HepG2 (cell line): Measurements from ENCODE around the gene OR51A7. TPM values are rescaled to one million over a fixed set of nuclear protein-coding genes. Genes with fewer than 3 reads are reported as not detected.
A peak's percentile ranks its signal among the peaks of the same experiment; 100 is the strongest.

Source experiments
- ATAC-seq: fragments of 200-7000 bp; cut with Tn5 transposase; 3 replicates; pipeline ENCODE4 v1.9.1; 2020; ENCODE audit warnings: mild to moderate bottlenecking, moderate library complexity
- BruUV-seq: library from RNA; stranded (reverse); fragments of 400-500 nt; replicated peaks from 2 replicates; lab custom pipeline; 2021; lab: Mats Ljungman, UMichigan
- CTCF ChIA-PET: fragments of 300-600 bp; formaldehyde crosslinking; extraction: SDS; loops from one replicate; lab custom pipeline; 2021; ENCODE audit warnings: low total read pairs, inconsistent platforms, low intra/inter-chr PET ratio; lab: Yijun Ruan, JAX
- POLR2A ChIA-PET: fragments of 350-600 bp; sonication (Branson Sonifier 250); formaldehyde crosslinking; loops from one replicate; lab custom pipeline; 2020; ENCODE audit warnings: antibody characterized with exemption, inconsistent platforms; lab: Yijun Ruan, JAX
- DNase-seq: peaks from one replicate; pipeline ENCODE4 v3.0.0-alpha.2; 2015; ENCODE audit warnings: low spot score
- FAIRE-seq: peaks from 3 replicates; lab custom pipeline; 2011; peaks lifted over from hg19 to GRCh38; lab: Jason Lieb, UNC
- H2AFZ ChIP-seq: one replicate; pipeline ENCODE4 v1.6.1; 2011; ENCODE audit warnings: low read length, inconsistent platforms
- H3K27ac ChIP-seq: fragments of 300-600 bp; 3 replicates; pipeline ENCODE4 v1.8.0; 2011; ENCODE audit warnings: mixed run types, mild to moderate bottlenecking, mixed read lengths, low read length, inconsistent platforms; ENCODE audit not compliant: insufficient read depth; ENCODE audit errors: extremely low read length
- H3K27me3 ChIP-seq, 2 experiments: fragments of 200-600 bp in 1 of 2; 2 replicates in 1 of 2; 3 replicates in 1 of 2; pipeline versions ENCODE4 v1.6.0 to v1.8.0; 2011; ENCODE audit warnings: low read length in 2 of 2, mild to moderate bottlenecking in 2 of 2, moderate library complexity in 2 of 2, inconsistent platforms in 1 of 2; ENCODE audit not compliant: insufficient read depth in 2 of 2, control insufficient read depth in 1 of 2
- H3K36me3 ChIP-seq, 2 experiments: fragments of 200-600 bp in 1 of 2; replicated peaks in 1 of 2; 2 replicates in 1 of 2; 3 replicates in 1 of 2; pipeline versions ENCODE4 v1.5.1 to v1.8.0; 2011; ENCODE audit warnings: low read length in 2 of 2, inconsistent platforms in 1 of 2; ENCODE audit not compliant: insufficient read depth in 2 of 2, control insufficient read depth in 1 of 2
- H3K4me1 ChIP-seq: 2 replicates; pipeline ENCODE4 v1.5.1; 2012; ENCODE audit warnings: low read length, inconsistent platforms; ENCODE audit not compliant: insufficient read depth
- H3K4me2 ChIP-seq: 2 replicates; pipeline ENCODE4 v1.6.0; 2011; ENCODE audit warnings: low read depth, low read length, inconsistent platforms
- H3K4me3 ChIP-seq, 3 experiments: fragments of 200-600 bp in 1 of 3; sonication (generic), shearing (Covaris generic) in 1 of 3; replicated peaks in 1 of 3; 2 replicates each; pipeline ENCODE4 v1.5.1; 2011 to 2016; ENCODE audit warnings: low read length in 3 of 3, inconsistent platforms in 2 of 3, low read depth in 2 of 3, mild to moderate bottlenecking in 2 of 3, control low read depth in 1 of 3, mixed read lengths in 1 of 3; ENCODE audit not compliant: insufficient read depth in 1 of 3
- H3K79me2 ChIP-seq: one replicate; pipeline ENCODE4 v1.6.1; 2011; ENCODE audit warnings: low read length, inconsistent platforms; ENCODE audit not compliant: insufficient read depth
- H3K9ac ChIP-seq: 2 replicates; pipeline ENCODE4 v1.6.0; 2011; ENCODE audit warnings: mild to moderate bottlenecking, low read depth, low read length, inconsistent platforms; ENCODE audit not compliant: insufficient read depth
- H3K9me3 ChIP-seq: 2 replicates; pipeline ENCODE4 v1.5.1; 2012; ENCODE audit warnings: mild to moderate bottlenecking, low read length
- H4K20me1 ChIP-seq: 2 replicates; pipeline ENCODE4 v1.6.0; 2011; ENCODE audit warnings: inconsistent platforms, mild to moderate bottlenecking, low read length, moderate library complexity; ENCODE audit not compliant: insufficient read depth
- MAFK ChIP-seq, 2 experiments: IDR thresholded peaks in 1 of 2; conservative IDR thresholded peaks in 1 of 2; 2 replicates each; pipeline ENCODE4 v1.6.1; 2011; ENCODE audit warnings: improper control_type of control experiment in 2 of 2, low read length in 2 of 2
- NFE2L2 ChIP-seq: fragments of 150-350 bp; IDR thresholded peaks from 2 replicates; pipeline ENCODE4 v1.6.1; 2014; ENCODE audit warnings: low read length
- ZNF20 ChIP-seq: sonication (generic); formaldehyde crosslinking; IDR thresholded peaks from 2 replicates; pipeline ENCODE4 v1.4.0; 2020; ENCODE audit warnings: mild to moderate bottlenecking, moderate library complexity, missing genetic modification reagents
- ZNF839 ChIP-seq: sonication (generic); formaldehyde crosslinking; IDR thresholded peaks from 2 replicates; pipeline ENCODE4 v1.4.0; 2020; ENCODE audit warnings: missing genetic modification reagents, mild to moderate bottlenecking, borderline replicate concordance
- WGBS: methylation state at CpG from one replicate; pipeline ENCODE4 v1.1.6; 2017; ENCODE audit warnings: low lambda C conversion rate; 5-methylcytosine and 5-hydroxymethylcytosine counted together
- in situ Hi-C: cut with HindIII; loops from 2 replicates; pipeline ENCODE4 v1.10.0; 2017; ENCODE audit warnings: low pct_unique_long_range_greater_than_20kb; ENCODE audit not compliant: extremely low pct_ligation_motif_present
- intact Hi-C: fragments of 100-400 bp; cut with micrococcal nuclease; formaldehyde crosslinking; loops from one replicate; pipeline ENCODE4 v1.10.0; 2022; ENCODE audit not compliant: unreplicated experiment
- polyA plus RNA-seq, 8 experiments: library from polyadenylated mRNA; depleted of rRNA in 3 of 8; stranded (reverse) in 7 of 8; unstranded in 1 of 8; fragments of >200 nt; fragmentation: Illumina TruSeq in 4 of 8; extraction: Trizol in 4 of 8; gene quantifications; 2 replicates each; pipeline versions ENCODE4 v1.2.1 to v1.2.3, GENCODE V29; 2011 to 2016; ENCODE audit warnings: low read depth in 4 of 8, missing spikeins in 1 of 8, mixed read lengths in 1 of 8; ENCODE audit not compliant: insufficient read depth in 1 of 8
- total RNA-seq, 5 experiments: library from RNA; depleted of rRNA; stranded (reverse); fragments of >200 nt; fragmentation: Illumina TruSeq; extraction: Trizol; gene quantifications; 2 replicates each; pipeline ENCODE4 v1.2.3, GENCODE V29; 2016; ENCODE audit warnings: low read depth in 1 of 5

The OR51A7 gene
- total and polyA plus RNA-seq, 2 of the 13 experiments (the other 11 are each of a cell fraction or from before 2014, with no cell fraction given): not detected

- Histone ChIP-seq H3K4me2 (no peak overlapping the region), H3K36me3 (no peaks in the 10 kb centered on the region), H2AFZ (no peak overlapping the region), H3K9ac (no peak overlapping the region), H3K27me3 (peaks cover 0 to 3% of the 10 kb centered on the region in 2 experiments; a peak in 1 of 5 replicates), H3K79me2 (no peaks in the 10 kb centered on the region), H4K20me1 (no peaks in the 10 kb centered on the region), H3K4me1 (no peaks in the 10 kb centered on the region), H3K27ac (no peak overlapping the region), H3K4me3 (no peak overlapping the region), H3K9me3 (no peaks in the 10 kb centered on the region)
- ATAC-seq: no peak
- intact Hi-C loops (no loop called here), in situ Hi-C loops (no loop called here)
- BruUV-seq: no TSS peak
- TF ChIP-seq NFE2L2: peak; percentile 55
- TF ChIP-seq ZNF20 (CRISPR knock-in tag): no peak
- peak; percentile 4 to 24; a peak in 2 of 4 replicates for TF ChIP-seq MAFK (conservative IDR thresholded peaks at IDR 0.05 in 1 of 2, IDR thresholded peaks at IDR 0.05 in 1 of 2; ENCODE audit: low read length in 2 of 2)
- ChIA-PET CTCF (no interaction called here), POLR2A (no interaction called here)
- WGBS: 0% methylated on average over 1 of the region's 1 CpG
- no peak for FAIRE-seq
- no peak for DNase-seq
These were observed 18.7 kb downstream of the OR51A7 start for GRCh38 chr11:4922304-4922703.

GRCh38 chr11:4924239-4924638 lies 20.7 kb downstream of the OR51A7 start, which contains the start of gene OR51G1:
OR51G1 (minus strand) TSS chr11:4924339; CDS start chr11:4924339, 0 bp downstream.
- ChIA-PET POLR2A (no interaction called here), CTCF (no interaction called here)
- H2AFZ ChIP-seq: no peak within 1 kb of the TSS
- peaks cover 0 to 3% of the 10 kb centered on the region in 2 experiments; a peak in 1 of 5 replicates for H3K27me3 ChIP-seq
- no peak within 1 kb of the TSS for H3K27ac ChIP-seq
- no peaks in the 10 kb centered on the region for H3K36me3 ChIP-seq
- TF ChIP-seq ZNF839 (CRISPR knock-in tag): no peak
- TF ChIP-seq, all 625 proteins: peak for 0
- no TSS peak for BruUV-seq
- no peaks in the 10 kb centered on the region for H3K4me1 ChIP-seq
- FAIRE-seq (no peak), DNase-seq (no peak), ATAC-seq (no peak)
- WGBS: 7% methylated on average over 1 of the region's 1 CpG
- no peak within 1 kb of the TSS for H3K9ac ChIP-seq
- no peak within 1 kb of the TSS for H3K4me2 ChIP-seq
- H3K9me3 ChIP-seq: no peaks in the 10 kb centered on the region
- H3K79me2 ChIP-seq: no peaks in the 10 kb centered on the region
- H3K4me3 ChIP-seq: no peak within 1 kb of the TSS
- intact Hi-C loops: no loop called here
- no peaks in the 10 kb centered on the region for H4K20me1 ChIP-seq
- in situ Hi-C loops: no loop called here
